ENCODE data around the gene NDST1.

NDST1 gene

DNA sequence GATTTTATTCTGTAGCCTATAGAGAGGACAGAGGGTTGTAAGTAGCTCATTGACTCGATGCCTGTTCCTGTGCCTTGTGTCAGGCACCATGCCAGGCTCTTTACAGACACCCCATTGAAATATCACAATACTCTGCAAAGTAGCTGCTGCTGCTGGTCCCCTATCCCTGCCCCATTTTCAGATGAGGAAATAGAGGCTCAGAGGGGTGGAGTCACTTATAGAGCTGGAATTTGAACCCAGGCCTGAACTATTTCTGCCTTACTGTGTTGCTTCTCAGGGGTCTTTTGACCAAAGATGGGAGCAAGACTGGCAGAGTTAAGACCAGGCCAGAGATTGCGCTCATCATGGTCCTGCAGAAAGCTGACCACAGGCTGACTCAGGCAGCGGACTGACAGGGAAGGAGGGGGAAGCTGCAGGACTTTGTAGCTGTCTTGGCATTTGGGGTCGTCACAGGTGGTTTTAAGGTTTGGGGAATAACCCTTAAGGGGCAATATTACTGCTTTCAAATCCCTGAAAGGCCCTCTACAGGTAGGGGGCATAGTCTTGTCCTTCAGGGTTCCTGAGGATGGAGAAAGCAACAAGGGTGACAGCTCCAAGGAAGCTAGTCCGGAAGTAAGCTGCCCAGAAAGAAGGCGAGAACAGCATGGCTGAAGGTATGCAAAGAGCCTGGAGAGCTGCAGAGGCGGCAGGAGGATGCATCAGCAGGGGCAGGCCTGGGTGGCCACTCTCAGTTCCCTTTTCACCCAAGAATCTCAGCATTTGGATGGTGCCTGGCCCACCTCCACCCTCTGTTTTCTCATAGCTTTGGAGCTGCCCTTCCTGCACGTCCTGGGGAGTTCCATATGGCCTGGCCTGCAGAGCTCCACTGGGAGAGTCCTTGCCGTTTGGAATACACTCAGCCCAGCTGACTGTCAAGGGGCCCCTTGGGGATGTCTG, 18.3 kb upstream of the NDST1 start:
- DNase-seq: no peak

DNA sequence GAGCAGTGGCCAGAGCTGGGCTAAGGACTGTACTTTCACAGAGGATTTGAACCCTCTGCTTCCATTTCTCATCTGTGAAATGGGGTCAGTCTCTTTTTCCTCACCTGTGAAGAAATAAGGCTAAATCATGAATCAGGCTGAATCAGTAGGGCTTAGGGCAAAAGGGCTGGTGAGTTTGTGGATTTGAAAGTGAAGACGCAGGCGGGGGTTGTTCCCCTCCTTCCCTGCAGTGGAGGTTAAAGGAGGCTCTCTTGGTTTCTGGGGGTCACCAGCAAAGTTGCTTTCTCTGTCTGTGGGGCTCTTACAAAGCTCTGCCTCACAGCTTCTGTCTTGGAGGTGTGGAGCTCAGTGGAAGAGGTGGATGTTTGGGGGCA, 17.6 kb upstream of the NDST1 start:
- no peak for DNase-seq

DNA sequence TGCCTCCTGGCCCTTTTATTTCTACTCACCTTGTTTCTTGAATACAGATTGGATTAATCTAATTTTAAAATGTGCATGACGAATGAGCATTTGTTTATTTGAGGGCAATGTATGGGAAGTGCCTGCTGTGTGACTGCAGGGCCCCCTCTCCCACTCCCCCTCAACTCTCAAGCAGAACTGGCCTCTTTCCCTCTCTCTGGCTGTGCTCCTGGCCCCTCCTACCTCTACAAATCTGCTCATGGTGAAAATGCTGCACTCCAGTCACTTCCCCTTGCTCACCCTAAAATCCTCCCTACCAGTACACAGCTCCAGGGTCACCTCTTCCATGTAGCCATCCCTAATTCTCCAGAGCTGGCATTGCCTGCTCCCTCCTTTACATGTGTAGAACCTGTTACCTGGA, 17.2 kb upstream of the NDST1 start:
- no peak for DNase-seq

DNA sequence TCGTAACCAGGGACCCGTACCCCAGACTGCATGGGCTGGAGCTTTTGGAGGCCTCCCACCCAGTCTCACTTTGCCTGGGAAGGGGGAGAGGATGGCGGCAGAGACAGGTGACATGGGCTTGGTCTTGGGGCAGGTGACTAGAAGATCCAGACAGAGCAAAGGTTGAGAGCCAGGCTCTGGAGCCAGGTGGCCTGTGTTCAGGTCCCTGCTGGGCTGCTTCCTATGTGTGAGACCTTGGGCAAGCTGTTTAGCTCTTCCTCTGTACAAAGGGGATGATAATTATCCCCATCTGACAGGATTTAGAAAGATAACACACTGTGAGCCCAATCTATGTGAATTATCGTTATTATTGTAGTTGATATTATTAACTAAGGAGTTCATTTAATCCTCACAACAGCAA, 16.1 kb upstream of the NDST1 start:
- no peak for DNase-seq

DNA sequence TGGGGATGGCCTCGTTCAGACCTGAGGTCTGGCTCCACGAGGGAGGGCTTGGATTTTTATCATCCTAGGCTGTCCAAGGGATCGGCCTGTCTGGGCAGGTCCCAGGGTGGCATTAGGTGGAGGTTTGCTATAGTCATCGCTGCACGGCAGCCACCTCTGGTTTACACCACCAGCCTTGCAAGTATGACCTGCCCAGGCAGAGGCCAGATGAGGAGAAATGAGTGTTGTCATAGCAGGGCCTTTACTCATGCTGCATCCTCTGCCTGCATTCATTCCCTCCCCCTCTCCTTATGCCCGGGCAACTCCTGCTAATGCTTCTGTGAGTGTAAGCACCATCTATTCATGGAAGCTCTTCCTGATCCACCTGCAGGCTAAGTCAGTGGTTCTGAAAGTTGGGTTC, 15.3 kb upstream of the NDST1 start:
- no peak for DNase-seq

DNA sequence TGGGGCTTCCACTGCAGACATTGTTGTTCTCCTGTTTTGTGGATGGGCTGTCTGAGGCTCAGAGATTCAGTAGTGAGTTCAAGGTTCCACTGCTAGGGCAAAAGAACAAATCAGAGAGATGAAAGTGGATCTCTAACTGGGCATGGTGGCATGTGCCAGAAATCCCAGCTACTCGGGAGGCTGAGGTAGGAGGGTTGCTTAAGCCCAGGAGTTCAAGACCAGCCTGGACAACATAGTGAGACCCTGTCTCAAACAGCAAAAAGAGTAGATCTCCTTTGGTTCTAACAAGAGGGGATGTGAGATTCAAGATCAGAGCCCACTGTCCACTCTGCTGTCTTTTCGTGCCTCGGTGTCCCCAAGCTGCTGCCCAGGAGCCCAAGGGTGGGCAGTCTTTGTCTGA, 11.8 kb upstream of the NDST1 start:
- DNase-seq: no peak

DNA sequence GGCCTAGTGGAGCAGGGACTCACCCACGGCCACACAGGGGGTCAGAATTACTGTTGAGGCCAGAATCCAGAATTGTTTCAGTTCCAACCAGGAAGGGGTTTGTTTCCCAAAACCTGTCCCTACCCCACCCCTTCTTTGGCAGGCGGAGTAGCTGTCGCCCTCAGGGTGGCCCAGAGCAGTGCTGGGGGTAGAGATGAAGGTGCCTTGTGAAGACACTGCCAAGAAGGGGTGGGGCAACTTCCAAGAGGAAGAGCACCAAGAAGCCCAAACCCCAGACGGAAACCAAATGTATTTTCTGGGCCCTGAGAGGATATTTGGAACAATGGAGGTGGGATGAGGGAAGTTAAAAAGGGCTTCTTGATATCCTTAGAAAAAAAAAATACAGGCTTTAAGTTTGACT, 11.4 kb upstream of the NDST1 start:
- DNase-seq: no peak

DNA sequence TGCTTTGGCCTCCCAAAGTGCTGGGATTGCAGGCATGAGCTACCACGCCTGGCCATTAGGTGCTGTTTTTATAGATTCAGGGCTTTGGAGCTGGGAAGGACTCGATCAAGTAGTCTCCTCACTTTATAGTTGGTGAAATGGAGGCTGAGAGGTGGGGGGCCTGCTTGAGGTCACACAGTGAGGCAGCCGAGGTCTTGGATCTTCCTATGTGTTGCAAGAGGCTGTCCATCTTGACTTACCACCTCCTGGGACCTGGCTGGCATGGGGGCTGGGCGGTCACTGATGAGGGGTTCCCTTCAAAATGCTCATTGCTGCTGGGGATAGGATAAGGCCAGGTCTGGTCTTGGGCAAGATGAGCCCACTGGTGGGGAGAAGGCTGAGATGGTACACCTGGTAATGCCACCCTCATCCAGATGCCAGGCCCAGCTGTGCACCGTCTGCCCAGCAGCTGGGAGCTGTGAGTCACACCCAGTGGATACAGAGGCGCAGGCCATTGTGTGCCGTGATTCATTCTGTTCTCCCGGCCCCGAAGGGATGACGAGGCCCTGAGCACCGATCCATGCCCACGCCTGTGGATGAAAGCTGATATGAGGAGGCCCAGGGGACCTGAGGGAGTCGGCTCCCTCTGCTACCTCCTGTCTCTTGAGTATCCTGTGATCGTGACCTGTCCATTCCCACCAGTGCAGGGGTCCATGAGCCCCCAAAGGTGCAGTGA, 10.5 kb upstream of the NDST1 start:
- DNase-seq: no peak

DNA sequence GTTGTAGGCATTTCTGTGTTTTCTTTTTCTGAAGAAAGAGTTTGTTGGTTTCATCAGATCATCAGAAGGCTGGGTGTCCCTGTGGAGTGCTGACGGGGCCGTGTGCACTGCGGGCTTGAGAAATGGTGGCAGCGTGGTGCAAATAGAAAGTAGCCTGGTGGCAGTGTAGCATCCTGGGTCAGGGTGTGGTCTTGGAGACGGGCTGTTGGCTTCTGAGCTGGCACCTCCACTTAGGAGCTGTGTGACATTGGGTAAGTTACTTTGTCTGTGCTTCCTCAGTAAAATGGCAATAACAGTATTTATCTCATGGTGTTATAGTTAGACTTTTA, 10.0 kb upstream of the NDST1 start:
- no peak for DNase-seq

DNA sequence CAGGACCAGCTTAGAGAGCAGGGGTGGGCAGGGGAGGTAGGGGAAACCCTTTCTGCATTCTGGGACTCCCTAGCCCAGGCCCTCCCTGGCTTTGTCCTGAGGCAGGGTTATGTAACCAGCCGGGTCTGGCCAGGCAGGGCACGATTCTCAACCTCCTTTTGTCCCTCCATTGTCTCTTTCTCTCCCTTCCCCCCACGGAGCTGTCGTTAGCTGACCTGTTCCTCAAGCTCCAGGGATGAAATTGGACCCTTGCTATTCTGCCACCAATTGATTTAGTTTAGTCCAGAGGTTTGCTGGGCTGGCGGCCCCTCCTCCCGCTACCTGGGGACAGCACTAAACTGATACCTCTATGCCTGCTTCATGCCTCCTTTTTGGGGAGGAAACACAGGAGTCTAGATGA, 9.4 kb upstream of the NDST1 start:
- no peak for DNase-seq

DNA sequence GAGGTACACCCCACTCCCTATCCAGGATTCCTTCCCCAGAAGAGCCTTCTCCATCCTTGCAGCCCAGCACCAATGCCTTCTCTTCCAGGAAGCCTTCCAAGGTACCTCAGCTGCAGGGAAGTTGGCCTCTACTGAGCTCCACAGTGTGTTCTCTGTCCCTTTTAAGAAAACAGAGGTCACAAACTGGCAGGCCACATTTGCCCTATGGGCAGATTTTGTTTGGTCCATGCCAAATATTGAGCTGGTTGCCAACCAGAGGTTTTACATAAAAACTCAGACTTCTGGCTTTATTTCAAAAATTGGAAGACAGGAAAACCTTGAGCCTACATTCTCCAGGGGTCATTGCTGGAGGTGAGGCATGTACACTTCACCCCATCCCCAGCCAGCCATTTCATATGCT, 9.0 kb upstream of the NDST1 start:
- no peak for DNase-seq

DNA sequence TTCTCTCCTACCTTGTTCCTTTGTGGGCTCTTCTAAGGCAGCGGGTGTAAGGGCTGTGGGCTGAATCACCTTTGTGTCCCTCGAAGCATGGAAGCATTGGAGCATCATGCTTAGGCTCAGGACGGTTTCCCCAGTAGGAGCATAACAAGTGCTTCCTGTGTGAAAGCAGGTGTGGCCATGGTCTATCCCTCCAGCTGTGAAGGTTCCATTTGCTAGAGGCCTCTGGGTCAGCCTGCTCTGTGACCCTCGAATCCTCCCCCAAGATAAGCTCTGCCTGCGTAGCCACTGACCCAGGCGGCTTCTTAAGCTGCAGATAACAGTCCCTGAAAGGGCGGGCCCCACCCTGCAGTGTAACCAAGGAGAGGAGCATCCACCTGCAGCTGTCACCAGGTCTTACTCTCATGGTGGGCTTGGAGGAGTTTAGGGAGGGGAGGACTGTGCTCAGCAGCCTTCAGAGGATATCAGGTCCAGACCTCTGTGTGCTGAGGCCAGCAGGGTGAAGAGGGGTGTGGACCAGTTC, 8.4 kb upstream of the NDST1 start:
- no peak for DNase-seq

DNA sequence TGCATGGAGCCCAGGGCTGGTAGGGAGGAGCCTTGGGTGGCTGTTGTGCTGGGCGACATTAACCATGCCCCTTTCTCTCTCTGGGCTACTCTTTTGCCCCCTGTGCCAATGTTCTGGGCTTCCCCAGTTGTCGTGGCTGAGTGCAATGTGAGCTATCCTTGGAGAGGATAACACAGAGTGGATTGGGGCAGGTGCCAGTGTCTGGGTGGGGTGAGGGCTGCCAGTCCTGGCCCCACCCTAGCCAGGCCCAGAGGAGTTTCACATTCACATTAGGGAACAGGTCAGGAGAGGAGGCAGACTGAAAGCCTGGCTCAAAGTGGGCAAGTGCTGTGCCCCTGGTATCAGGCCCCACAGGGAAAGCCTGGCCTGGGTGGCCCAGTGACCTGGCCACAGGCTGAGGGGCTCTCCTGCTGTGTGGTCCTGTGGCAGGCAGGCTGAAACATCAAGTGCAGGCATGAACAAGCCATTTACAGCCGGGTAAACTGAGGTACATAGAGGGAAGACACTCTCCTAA, 7.5 kb upstream of the NDST1 start:
- no peak for DNase-seq

DNA sequence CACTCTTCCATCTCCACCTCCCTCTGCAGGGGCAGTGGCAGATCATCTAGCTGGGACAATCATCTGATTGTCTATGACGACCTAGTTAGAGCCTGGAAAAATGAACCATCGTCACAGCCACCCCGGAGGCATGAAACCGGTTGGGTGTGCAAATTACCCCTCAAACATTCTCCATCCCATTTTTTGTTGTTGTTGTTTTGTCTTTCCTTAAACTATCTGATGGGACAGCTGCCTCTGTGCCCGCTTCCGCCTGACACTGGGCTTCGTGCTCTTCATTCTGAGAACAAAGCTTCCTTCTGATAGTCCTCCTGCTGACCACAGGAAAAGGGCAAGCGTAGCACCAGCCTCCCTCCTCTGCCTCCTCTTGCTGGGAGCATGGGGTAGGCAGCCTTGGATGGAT, 7.0 kb upstream of the NDST1 start:
- no peak for DNase-seq

DNA sequence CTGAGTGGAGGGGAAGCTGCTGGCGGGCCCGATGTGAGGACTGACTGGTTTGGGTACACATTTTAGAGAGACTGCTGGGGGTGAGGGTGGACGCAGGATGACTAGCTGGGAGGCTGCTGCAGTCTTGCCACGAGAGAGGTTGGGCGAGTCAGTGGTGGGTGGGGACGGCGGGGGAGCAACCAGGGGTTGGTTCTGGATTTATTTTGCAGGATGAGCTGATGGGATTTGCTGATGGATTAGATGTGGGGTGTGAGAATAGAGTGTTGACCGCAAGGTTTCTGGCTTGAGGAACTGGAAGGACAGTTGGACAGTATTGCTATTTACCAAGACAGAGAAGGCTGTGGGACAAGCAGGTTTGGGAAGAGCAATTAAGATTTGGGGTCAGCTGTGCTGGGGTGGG, 5.8 kb upstream of the NDST1 start:
- DNase-seq: no peak

DNA sequence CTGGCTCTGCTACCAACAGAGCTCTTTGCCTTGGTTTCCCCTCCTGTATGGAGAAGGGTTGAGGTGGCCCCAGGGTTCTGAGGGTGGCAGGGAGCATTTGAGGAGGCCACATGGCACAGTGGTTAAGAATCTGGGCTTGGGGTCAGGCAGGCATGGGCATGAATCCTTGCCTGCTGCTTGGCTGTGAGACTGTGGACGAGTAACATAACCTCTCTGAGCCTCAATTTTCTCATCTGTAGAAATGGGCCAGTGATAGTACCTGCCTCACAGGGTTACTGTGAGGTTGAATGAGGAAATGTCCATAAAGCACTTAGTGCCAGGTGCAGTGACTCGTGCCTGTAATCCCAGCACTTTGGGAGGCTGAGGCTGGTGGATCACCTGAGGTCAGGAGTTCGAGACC, 5.1 kb upstream of the NDST1 start:
- DNase-seq: no peak

DNA sequence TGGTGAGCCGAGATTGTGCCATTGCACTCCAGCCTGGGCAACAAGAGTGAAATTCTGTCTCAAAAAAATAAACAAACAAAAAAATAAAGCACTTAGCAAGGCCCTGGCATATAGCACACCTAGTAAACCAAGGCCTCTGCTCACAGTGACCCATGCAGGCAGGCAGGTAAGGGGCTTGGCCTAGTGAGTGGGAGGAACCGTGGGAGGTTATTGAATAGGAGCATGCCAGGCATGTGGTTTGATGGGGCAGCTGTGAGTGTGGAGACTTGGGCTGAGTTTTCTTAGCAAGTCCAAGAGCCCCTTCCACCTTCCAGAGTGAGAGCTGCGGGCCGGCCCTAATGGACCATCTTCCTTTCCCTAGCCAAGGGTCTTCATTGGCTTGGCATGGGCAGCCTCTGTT, 4.5 kb upstream of the NDST1 start:
- no peak for DNase-seq

DNA sequence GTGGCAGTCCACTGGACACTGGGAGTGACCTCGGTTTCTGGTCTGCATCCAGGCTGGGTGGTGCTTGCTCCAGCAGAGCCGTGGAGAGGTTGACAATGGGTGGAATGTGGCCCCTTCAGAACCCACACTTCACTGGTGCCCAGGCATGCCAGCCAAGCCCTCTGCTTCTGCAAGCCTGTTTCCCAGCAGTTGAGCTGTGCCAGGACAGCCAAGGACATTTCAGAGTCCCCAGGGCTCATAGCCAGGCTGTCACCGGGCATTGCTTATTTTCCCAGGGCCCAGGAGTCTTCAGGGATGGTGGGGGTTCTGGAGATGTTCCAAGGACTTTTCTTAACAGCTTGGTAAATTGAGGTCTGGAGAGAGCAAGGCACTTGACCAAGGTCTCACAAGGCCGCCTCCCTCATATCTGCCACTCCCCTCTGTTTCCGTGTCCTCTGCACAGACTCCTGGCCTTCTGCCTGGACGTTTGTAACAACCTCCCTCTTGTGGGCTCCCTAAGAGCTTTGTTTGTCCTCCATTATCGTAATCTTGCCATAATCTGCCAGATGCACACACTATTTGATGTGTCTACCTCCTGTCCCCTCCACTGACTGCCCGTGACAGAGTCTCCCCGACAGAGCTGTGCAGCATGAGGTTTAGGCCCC, 3.8 kb upstream of the NDST1 start:
- no peak for DNase-seq

DNA sequence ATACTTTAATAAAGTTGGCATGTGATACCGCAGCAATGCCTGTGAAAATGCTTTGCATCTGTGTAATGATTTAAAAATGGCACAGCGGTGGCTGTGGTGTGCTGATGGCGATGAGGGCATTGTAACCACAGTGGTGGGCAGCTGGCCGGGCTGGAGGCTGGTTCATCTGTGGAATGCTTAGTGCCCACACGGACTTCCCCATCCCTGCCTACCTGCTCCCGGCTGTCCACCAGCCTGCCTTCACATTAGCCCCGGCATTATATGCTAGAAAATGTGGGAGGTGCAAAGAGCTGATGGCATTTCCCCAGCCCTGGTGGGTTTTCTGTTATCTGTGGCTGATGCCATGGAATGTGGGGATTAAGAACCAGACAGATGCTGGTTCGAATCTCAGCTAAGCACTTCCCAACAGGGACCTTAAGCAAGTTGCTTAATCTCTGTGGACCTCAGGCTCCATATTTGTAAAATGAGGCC, 2.9 kb upstream of the NDST1 start:
- DNase-seq: no peak

DNA sequence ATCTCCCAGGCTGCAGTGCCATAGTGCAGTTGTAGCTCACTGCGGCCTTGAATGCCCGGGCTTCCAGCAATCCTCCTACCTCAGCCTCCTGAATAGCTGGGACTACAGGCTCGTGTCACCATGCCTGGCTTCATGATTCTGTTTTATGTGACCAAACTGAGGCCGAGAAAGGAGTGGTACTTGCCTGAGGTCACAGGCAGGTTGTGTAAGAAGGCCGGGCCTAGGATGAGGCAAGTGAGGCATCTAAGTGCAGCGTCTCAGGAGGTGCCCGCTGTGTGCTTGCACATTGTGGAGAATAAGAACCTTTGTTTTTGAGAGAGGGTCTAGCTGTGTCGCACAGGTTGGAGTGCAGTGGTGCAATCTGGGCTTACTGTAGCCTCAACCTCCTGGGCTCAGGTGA, 2.1 kb upstream of the NDST1 start:
- DNase-seq: no peak

DNA sequence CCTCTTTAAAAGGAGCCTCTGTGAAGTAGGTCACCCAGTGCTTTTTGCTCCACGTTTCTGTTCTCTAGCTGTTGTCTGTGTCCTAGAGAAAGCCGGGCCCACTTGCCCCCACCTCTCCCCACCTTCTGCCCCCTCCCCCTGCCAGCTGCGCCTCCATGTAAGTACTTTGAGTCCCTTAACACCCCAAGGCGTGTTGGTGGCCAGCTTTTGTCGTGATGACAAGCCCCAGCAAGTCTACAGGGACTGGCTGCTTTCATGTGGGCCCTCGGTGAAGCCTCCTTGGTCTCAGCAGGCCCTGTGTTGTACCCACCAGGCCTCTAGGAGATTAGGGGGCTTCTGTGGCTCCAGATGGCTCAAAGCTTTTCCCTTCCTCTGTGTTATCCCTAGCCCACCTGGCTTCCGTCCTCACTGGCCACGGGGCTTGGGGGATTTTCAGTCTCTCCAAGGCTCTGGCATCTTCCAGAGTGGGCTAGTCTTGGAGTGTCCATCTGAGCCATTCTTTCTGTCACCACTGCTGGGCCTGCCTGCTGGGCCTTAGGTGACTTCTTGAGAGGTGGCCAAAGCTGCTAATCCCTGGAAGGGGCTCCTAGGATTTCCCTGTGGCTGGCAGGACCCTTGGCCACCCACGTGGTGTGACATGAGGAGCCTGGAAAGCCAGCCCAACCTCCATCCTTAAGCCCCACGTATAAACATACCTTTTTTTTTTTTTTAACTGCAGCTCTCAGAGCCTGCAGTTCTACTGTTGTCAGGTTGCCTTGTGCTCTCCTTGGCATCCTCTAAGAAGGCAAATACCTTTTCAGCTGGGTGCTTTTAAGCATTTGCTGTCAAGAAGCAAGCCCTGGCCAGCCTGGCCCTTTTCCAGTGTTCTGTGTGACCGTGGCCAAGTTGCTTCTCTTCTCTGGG, 1.1 kb upstream of the NDST1 start:
- no peak for DNase-seq

DNA sequence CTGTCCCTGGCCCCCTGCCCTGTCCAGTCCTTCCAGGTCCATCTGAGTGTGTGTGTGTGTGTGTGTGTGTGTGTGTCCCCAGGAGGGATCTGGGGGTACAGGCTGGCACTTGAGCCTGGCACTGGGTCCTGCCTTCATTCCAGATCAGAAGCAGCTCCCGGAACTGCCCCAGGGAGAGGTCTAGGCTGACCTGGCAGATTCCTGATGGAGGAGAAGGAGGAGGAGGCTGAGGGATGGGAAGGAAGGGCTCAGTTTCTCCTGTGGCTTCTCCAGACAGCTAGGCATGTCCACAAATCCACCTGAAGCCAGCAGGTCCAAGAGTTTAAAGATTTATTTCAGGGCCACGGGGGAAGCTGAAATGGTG, 328 bp downstream of the NDST1 start:
- no peak for DNase-seq

DNA sequence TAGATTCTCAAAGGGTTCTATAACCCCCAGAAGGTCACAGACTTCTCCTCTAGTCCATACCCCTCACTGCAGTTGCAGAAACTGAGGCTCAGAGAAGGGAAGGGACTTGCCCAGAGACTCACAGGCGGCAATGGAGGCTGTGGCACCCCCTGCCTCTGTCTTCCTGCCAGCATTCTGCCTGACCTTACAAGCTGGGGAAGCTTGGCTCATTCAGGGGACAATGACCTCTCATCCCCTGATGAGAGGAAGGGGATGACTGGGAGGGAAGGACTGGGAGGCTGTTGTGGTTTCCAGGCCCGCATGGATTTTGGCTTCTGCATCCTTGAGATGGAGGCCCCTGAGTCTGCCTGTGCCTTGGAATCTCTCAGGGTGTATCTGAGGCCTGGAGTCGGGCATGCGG, 897 bp downstream of the NDST1 start:
- DNase-seq: no peak

Measured in stimulated activated CD8-positive, alpha-beta memory T cell treated with anti-CD3 and anti-CD28 coated beads, Interleukin-4, amount 100 ng/mL, for 48 hours (primary cell).